ENCODE results near the gene JMJD8. TPM values are rescaled to one million over a fixed set of nuclear protein-coding genes. Genes with fewer than 3 reads are reported as not detected.

Gene JMJD8
- total and polyA plus RNA-seq, 2 donors (not counting 1 experiment from before 2014, with no cell fraction given): 23.8 to 31.5 TPM

DNA sequence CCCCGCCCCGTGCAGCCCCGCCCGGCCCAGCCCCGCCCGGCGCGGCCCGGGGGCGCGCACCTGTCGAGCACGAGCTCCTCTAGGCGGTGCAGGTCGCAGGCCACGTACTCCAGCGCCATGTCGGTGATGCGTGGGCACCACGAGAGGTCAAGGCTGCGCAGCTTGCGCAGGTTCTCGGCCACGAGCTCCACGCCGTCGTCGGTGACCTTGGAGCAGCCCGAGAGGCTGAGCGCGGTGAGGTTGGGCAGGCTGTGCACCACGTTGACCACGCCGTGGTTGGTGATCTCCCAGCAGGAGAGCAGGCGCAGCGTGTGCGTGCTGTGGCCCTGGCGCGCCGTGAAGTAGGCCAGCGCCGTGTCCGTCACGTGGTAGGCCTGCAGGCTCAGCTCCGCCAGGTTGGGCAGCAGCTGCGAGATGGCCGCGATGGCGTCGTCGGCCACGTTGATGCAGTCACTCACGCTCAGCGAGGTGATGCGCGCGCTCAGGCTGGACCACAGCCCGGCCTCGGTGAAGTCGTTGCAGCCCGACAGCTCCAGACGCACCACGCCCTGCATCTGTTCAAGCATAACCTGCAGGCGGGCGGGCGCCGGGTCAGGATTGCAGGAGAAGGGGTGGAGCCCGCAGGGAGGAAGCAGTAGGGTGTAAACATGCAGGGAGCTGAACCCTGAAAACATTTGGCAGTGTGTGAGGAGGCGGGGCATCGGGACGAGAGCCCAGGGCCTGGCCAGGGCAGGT lies 11.4 kb upstream of the JMJD8 start:
- no peaks in the 10 kb centered on the region for H3K79me2 ChIP-seq (ENCODE audit: control insufficient read depth, insufficient read depth, low read length)
- H3K36me3 ChIP-seq (ENCODE audit: control insufficient read depth, insufficient read depth, low read length): no peaks in the 10 kb centered on the region
- no peak overlapping the region for H3K4me3 ChIP-seq (replicated peaks in 1 of 4; ENCODE audit: control extremely low read depth in 1 of 4, insufficient read depth in 1 of 4, low read depth in 3 of 4, low read length in 4 of 4)
- H3K9ac ChIP-seq (ENCODE audit: insufficient read depth, low read length): no peak overlapping the region
- H3K27me3 ChIP-seq (ENCODE audit: control insufficient read depth, insufficient read depth, low read length): peaks cover 21% of the 10 kb centered on the region
- DNase-seq (ENCODE audit: low read depth in 2 of 2): no peak
- H2AFZ ChIP-seq (ENCODE audit: low read length): no peak overlapping the region
- H3K9me3 ChIP-seq (ENCODE audit: control insufficient read depth, insufficient read depth, low read depth, low read length): no peaks in the 10 kb centered on the region
- peaks cover 2% of the 10 kb centered on the region for H3K4me1 ChIP-seq (ENCODE audit: control insufficient read depth, extremely low read depth, insufficient read depth, low read length)
- peak; percentile 98 for TF ChIP-seq EZH2 (IDR thresholded peaks at IDR 0.05; ENCODE audit: low read length, missing control alignments)
- TF ChIP-seq, protein P1, sequence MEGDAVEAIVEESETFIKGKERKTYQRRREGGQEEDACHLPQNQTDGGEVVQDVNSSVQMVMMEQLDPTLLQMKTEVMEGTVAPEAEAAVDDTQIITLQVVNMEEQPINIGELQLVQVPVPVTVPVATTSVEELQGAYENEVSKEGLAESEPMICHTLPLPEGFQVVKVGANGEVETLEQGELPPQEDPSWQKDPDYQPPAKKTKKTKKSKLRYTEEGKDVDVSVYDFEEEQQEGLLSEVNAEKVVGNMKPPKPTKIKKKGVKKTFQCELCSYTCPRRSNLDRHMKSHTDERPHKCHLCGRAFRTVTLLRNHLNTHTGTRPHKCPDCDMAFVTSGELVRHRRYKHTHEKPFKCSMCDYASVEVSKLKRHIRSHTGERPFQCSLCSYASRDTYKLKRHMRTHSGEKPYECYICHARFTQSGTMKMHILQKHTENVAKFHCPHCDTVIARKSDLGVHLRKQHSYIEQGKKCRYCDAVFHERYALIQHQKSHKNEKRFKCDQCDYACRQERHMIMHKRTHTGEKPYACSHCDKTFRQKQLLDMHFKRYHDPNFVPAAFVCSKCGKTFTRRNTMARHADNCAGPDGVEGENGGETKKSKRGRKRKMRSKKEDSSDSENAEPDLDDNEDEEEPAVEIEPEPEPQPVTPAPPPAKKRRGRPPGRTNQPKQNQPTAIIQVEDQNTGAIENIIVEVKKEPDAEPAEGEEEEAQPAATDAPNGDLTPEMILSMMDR (conservative IDR thresholded peaks at IDR 0.05 in 1 of 2, IDR thresholded peaks at IDR 0.05 in 1 of 2; ENCODE audit: low read depth in 1 of 2, low read length in 2 of 2): no peak
- H3K4me2 ChIP-seq (ENCODE audit: extremely low read depth, insufficient read depth, low read length): no peak overlapping the region
- no peak overlapping the region for H3K27ac ChIP-seq (ENCODE audit: insufficient read depth, low read length)
- H4K20me1 ChIP-seq (ENCODE audit: control insufficient read depth, extremely low read depth, insufficient read depth, low read length): no peaks in the 10 kb centered on the region

DNA sequence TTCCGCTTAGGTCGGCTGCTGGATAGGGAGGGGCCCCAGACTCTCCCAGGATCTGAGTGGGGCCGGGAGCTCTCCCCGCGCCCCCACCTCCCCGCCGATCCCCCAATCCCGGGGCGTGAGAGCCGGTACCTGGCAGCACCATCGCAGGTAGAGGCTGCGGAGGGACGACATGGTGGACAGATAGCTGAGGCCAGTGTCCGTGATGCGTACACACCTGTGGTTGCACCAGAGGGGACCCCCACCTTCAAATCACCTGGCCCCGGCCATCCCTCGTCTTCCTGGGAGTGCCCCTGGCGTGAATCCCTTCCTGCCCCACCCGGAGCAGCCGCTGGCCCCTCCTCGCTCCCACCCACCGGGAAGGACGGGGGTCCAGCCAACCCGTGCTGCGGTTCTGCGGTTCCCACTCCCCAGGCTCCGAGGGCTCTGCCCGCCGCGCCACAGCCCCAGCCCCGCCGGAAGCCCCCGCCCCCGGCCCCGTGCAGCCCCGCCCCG lies 10.8 kb upstream of the JMJD8 start:
- Histone ChIP-seq H3K4me3 (replicated peaks in 1 of 4; ENCODE audit: control extremely low read depth in 1 of 4, insufficient read depth in 1 of 4, low read depth in 3 of 4, low read length in 4 of 4) (no peak overlapping the region), H3K9ac (ENCODE audit: insufficient read depth, low read length) (no peak overlapping the region), H3K4me2 (ENCODE audit: extremely low read depth, insufficient read depth, low read length) (no peak overlapping the region), H3K27ac (ENCODE audit: insufficient read depth, low read length) (no peak overlapping the region), H3K79me2 (ENCODE audit: control insufficient read depth, insufficient read depth, low read length) (no peaks in the 10 kb centered on the region), H3K9me3 (ENCODE audit: control insufficient read depth, insufficient read depth, low read depth, low read length) (no peaks in the 10 kb centered on the region), H3K27me3 (ENCODE audit: control insufficient read depth, insufficient read depth, low read length) (peaks cover 21% of the 10 kb centered on the region), H4K20me1 (ENCODE audit: control insufficient read depth, extremely low read depth, insufficient read depth, low read length) (no peaks in the 10 kb centered on the region), H3K36me3 (ENCODE audit: control insufficient read depth, insufficient read depth, low read length) (no peaks in the 10 kb centered on the region), H3K4me1 (ENCODE audit: control insufficient read depth, extremely low read depth, insufficient read depth, low read length) (peaks cover 2% of the 10 kb centered on the region), H2AFZ (ENCODE audit: low read length) (no peak overlapping the region)
- no peak for TF ChIP-seq EZH2 (IDR thresholded peaks at IDR 0.05; ENCODE audit: low read length, missing control alignments)
- TF ChIP-seq, protein P1 (conservative IDR thresholded peaks at IDR 0.05 in 1 of 2, IDR thresholded peaks at IDR 0.05 in 1 of 2; ENCODE audit: low read depth in 1 of 2, low read length in 2 of 2): no peak
- DNase-seq (ENCODE audit: low read depth in 2 of 2): no peak

DNA sequence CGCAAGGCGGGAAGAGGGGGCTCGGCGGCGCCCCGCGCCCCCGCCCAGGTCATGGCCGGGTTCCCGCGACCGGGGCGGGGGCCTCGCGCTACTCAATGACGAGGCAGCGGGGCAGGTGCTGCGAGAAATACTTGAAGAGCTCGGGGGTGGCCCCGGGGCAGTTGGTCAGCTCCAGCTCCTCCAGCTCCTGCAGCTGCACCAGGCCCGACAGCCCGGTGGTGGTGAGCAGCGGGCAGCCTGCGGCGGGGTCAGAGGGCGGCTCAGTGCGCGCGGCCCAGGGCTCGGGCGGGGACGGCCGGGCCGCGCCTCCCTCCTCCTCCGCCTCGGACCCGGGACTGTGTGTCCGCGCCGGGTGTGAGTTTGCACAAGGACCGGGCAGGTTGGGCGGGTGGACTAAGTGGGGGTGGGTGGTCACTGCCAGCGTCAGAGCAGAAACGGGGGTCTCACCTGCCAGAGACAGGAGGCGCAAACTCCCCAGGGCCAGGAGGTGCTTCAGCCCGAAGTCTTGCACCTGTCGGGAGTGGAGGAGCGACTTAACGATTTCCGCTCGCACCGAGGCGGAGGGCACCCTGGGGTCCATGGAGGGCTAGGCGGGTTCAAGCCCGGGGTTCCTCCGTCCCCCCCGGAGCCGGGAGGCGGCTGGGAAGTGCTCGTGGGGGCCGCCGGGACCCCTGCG lies 10.2 kb upstream of the JMJD8 start:
- Histone ChIP-seq H3K79me2 (ENCODE audit: control insufficient read depth, insufficient read depth, low read length) (peaks cover 2% of the 10 kb centered on the region), H3K4me3 (replicated peaks in 1 of 4; ENCODE audit: control extremely low read depth in 1 of 4, insufficient read depth in 1 of 4, low read depth in 3 of 4, low read length in 4 of 4) (no peak overlapping the region), H3K27ac (ENCODE audit: insufficient read depth, low read length) (no peak overlapping the region), H3K9ac (ENCODE audit: insufficient read depth, low read length) (no peak overlapping the region), H3K4me2 (ENCODE audit: extremely low read depth, insufficient read depth, low read length) (no peak overlapping the region), H2AFZ (ENCODE audit: low read length) (no peak overlapping the region), H3K9me3 (ENCODE audit: control insufficient read depth, insufficient read depth, low read depth, low read length) (no peaks in the 10 kb centered on the region), H3K36me3 (ENCODE audit: control insufficient read depth, insufficient read depth, low read length) (no peaks in the 10 kb centered on the region), H3K4me1 (ENCODE audit: control insufficient read depth, extremely low read depth, insufficient read depth, low read length) (peaks cover 5% of the 10 kb centered on the region), H3K27me3 (ENCODE audit: control insufficient read depth, insufficient read depth, low read length) (peaks cover 21% of the 10 kb centered on the region), H4K20me1 (ENCODE audit: control insufficient read depth, extremely low read depth, insufficient read depth, low read length) (no peaks in the 10 kb centered on the region)
- DNase-seq (ENCODE audit: low read depth in 2 of 2): no peak
- TF ChIP-seq, protein P1 (conservative IDR thresholded peaks at IDR 0.05 in 1 of 2, IDR thresholded peaks at IDR 0.05 in 1 of 2; ENCODE audit: low read depth in 1 of 2, low read length in 2 of 2): no peak
- TF ChIP-seq EZH2 (IDR thresholded peaks at IDR 0.05; ENCODE audit: low read length, missing control alignments): peak; percentile 99
